HepG2 (cell line): ENCODE results near the gene LEMD1. TPM values are rescaled to one million over a fixed set of nuclear protein-coding genes. Genes with fewer than 3 reads are reported as not detected.
A peak's percentile ranks its signal among the peaks of the same experiment; 100 is the strongest.

Experiments used
- ATAC-seq: fragments of 200-7000 bp; cut with Tn5 transposase; 3 replicates; pipeline ENCODE4 v1.9.1; 2020; ENCODE audit warnings: mild to moderate bottlenecking, moderate library complexity
- BruUV-seq: library from RNA; stranded (reverse); fragments of 400-500 nt; replicated peaks from 2 replicates; lab custom pipeline; 2021; lab: Mats Ljungman, UMichigan
- CTCF ChIA-PET: fragments of 300-600 bp; formaldehyde crosslinking; extraction: SDS; loops from one replicate; lab custom pipeline; 2021; ENCODE audit warnings: low total read pairs, inconsistent platforms, low intra/inter-chr PET ratio; lab: Yijun Ruan, JAX
- POLR2A ChIA-PET: fragments of 350-600 bp; sonication (Branson Sonifier 250); formaldehyde crosslinking; loops from one replicate; lab custom pipeline; 2020; ENCODE audit warnings: antibody characterized with exemption, inconsistent platforms; lab: Yijun Ruan, JAX
- DNase-seq: peaks from one replicate; pipeline ENCODE4 v3.0.0-alpha.2; 2015; ENCODE audit warnings: low spot score
- FAIRE-seq: peaks from 3 replicates; lab custom pipeline; 2011; peaks lifted over from hg19 to GRCh38; lab: Jason Lieb, UNC
- H2AFZ ChIP-seq: one replicate; pipeline ENCODE4 v1.6.1; 2011; ENCODE audit warnings: low read length, inconsistent platforms
- H3K27ac ChIP-seq: fragments of 300-600 bp; 3 replicates; pipeline ENCODE4 v1.8.0; 2011; ENCODE audit warnings: mixed run types, mild to moderate bottlenecking, mixed read lengths, low read length, inconsistent platforms; ENCODE audit not compliant: insufficient read depth; ENCODE audit errors: extremely low read length
- H3K27me3 ChIP-seq, 2 experiments: fragments of 200-600 bp in 1 of 2; 2 replicates in 1 of 2; 3 replicates in 1 of 2; pipeline versions ENCODE4 v1.6.0 to v1.8.0; 2011; ENCODE audit warnings: low read length in 2 of 2, mild to moderate bottlenecking in 2 of 2, moderate library complexity in 2 of 2, inconsistent platforms in 1 of 2; ENCODE audit not compliant: insufficient read depth in 2 of 2, control insufficient read depth in 1 of 2
- H3K36me3 ChIP-seq, 2 experiments: fragments of 200-600 bp in 1 of 2; replicated peaks in 1 of 2; 2 replicates in 1 of 2; 3 replicates in 1 of 2; pipeline versions ENCODE4 v1.5.1 to v1.8.0; 2011; ENCODE audit warnings: low read length in 2 of 2, inconsistent platforms in 1 of 2; ENCODE audit not compliant: insufficient read depth in 2 of 2, control insufficient read depth in 1 of 2
- H3K4me1 ChIP-seq: 2 replicates; pipeline ENCODE4 v1.5.1; 2012; ENCODE audit warnings: low read length, inconsistent platforms; ENCODE audit not compliant: insufficient read depth
- H3K4me2 ChIP-seq: 2 replicates; pipeline ENCODE4 v1.6.0; 2011; ENCODE audit warnings: low read depth, low read length, inconsistent platforms
- H3K4me3 ChIP-seq, 3 experiments: fragments of 200-600 bp in 1 of 3; sonication (generic), shearing (Covaris generic) in 1 of 3; replicated peaks in 1 of 3; 2 replicates each; pipeline ENCODE4 v1.5.1; 2011 to 2016; ENCODE audit warnings: low read length in 3 of 3, inconsistent platforms in 2 of 3, low read depth in 2 of 3, mild to moderate bottlenecking in 2 of 3, control low read depth in 1 of 3, mixed read lengths in 1 of 3; ENCODE audit not compliant: insufficient read depth in 1 of 3
- H3K79me2 ChIP-seq: one replicate; pipeline ENCODE4 v1.6.1; 2011; ENCODE audit warnings: low read length, inconsistent platforms; ENCODE audit not compliant: insufficient read depth
- H3K9ac ChIP-seq: 2 replicates; pipeline ENCODE4 v1.6.0; 2011; ENCODE audit warnings: mild to moderate bottlenecking, low read depth, low read length, inconsistent platforms; ENCODE audit not compliant: insufficient read depth
- H3K9me3 ChIP-seq: 2 replicates; pipeline ENCODE4 v1.5.1; 2012; ENCODE audit warnings: mild to moderate bottlenecking, low read length
- H4K20me1 ChIP-seq: 2 replicates; pipeline ENCODE4 v1.6.0; 2011; ENCODE audit warnings: inconsistent platforms, mild to moderate bottlenecking, low read length, moderate library complexity; ENCODE audit not compliant: insufficient read depth
- GABPB1 ChIP-seq: IDR thresholded peaks from 2 replicates; pipeline ENCODE4 v1.6.1; 2016; ENCODE audit warnings: mild to moderate bottlenecking, missing genetic modification reagents, moderate library complexity, missing compliant biosample characterization
- GATA4 ChIP-seq: sonication (generic); IDR thresholded peaks from 2 replicates; pipeline ENCODE4 v1.6.1; 2016; ENCODE audit warnings: antibody characterized with exemption, low read depth, borderline replicate concordance
- GMEB1 ChIP-seq: sonication (generic); formaldehyde crosslinking; IDR thresholded peaks from 2 replicates; pipeline ENCODE4 v1.5.1; 2020; ENCODE audit warnings: missing genetic modification reagents, mild to moderate bottlenecking, borderline replicate concordance
- LRRFIP1 ChIP-seq: sonication (generic); formaldehyde crosslinking; conservative IDR thresholded peaks from 2 replicates; pipeline ENCODE4 v1.4.0; 2020; ENCODE audit warnings: missing genetic modification reagents
- MAX ChIP-seq: IDR thresholded peaks from 2 replicates; pipeline ENCODE4 v1.6.1; 2012; ENCODE audit warnings: inconsistent platforms
- PHF5A ChIP-seq: IDR thresholded peaks from one replicate; pipeline ENCODE4 v1.6.1; 2018; ENCODE audit warnings: low read depth, missing genetic modification reagents; ENCODE audit not compliant: unreplicated experiment
- POLR2A ChIP-seq, 2 experiments: IDR thresholded peaks; 2 replicates each; pipeline ENCODE4 v1.6.1; 2011; ENCODE audit warnings: low read depth in 2 of 2, low read length in 2 of 2, mild to moderate bottlenecking in 1 of 2, moderate library complexity in 1 of 2; ENCODE audit not compliant: insufficient read depth in 1 of 2
- TARDBP ChIP-seq: sonication (generic); formaldehyde crosslinking; IDR thresholded peaks from 2 replicates; pipeline ENCODE4 v1.8.0; 2022; ENCODE audit warnings: mild to moderate bottlenecking, missing genetic modification reagents
- TRIM24 ChIP-seq: sonication (generic); formaldehyde crosslinking; IDR thresholded peaks from 2 replicates; pipeline ENCODE4 v1.8.0; 2022; ENCODE audit warnings: mild to moderate bottlenecking, missing genetic modification reagents
- ZNF143 ChIP-seq: sonication (generic); formaldehyde crosslinking; IDR thresholded peaks from 2 replicates; pipeline ENCODE4 v1.4.0; 2020; ENCODE audit warnings: missing genetic modification reagents
- ZNF607 ChIP-seq: sonication (generic); formaldehyde crosslinking; IDR thresholded peaks from 2 replicates; pipeline ENCODE4 v1.5.1; 2020; ENCODE audit warnings: missing genetic modification reagents, mild to moderate bottlenecking, borderline replicate concordance
- ZNF687 ChIP-seq: sonication (generic); formaldehyde crosslinking; IDR thresholded peaks from 2 replicates; pipeline ENCODE4 v1.5.1; 2020; ENCODE audit warnings: mild to moderate bottlenecking, missing genetic modification reagents, moderate library complexity
- ZNF703 ChIP-seq: sonication (generic); formaldehyde crosslinking; IDR thresholded peaks from 2 replicates; pipeline ENCODE4 v1.5.1; 2020; ENCODE audit warnings: missing genetic modification reagents, mild to moderate bottlenecking, moderate library complexity, borderline replicate concordance
- ZNF766 ChIP-seq: sonication (generic); formaldehyde crosslinking; IDR thresholded peaks from 2 replicates; pipeline ENCODE4 v1.5.0; 2020; ENCODE audit warnings: missing genetic modification reagents, borderline replicate concordance
- ZNF777 ChIP-seq: sonication (generic); formaldehyde crosslinking; IDR thresholded peaks from 2 replicates; pipeline ENCODE4 v1.4.0; 2020; ENCODE audit warnings: missing genetic modification reagents
- WGBS: methylation state at CpG from one replicate; pipeline ENCODE4 v1.1.6; 2017; ENCODE audit warnings: low lambda C conversion rate; 5-methylcytosine and 5-hydroxymethylcytosine counted together
- in situ Hi-C: cut with HindIII; loops from 2 replicates; pipeline ENCODE4 v1.10.0; 2017; ENCODE audit warnings: low pct_unique_long_range_greater_than_20kb; ENCODE audit not compliant: extremely low pct_ligation_motif_present
- intact Hi-C: fragments of 100-400 bp; cut with micrococcal nuclease; formaldehyde crosslinking; loops from one replicate; pipeline ENCODE4 v1.10.0; 2022; ENCODE audit not compliant: unreplicated experiment
- polyA plus RNA-seq, 8 experiments: library from polyadenylated mRNA; depleted of rRNA in 3 of 8; stranded (reverse) in 7 of 8; unstranded in 1 of 8; fragments of >200 nt; fragmentation: Illumina TruSeq in 4 of 8; extraction: Trizol in 4 of 8; gene quantifications; 2 replicates each; pipeline versions ENCODE4 v1.2.1 to v1.2.3, GENCODE V29; 2011 to 2016; ENCODE audit warnings: low read depth in 4 of 8, missing spikeins in 1 of 8, mixed read lengths in 1 of 8; ENCODE audit not compliant: insufficient read depth in 1 of 8
- total RNA-seq, 5 experiments: library from RNA; depleted of rRNA; stranded (reverse); fragments of >200 nt; fragmentation: Illumina TruSeq; extraction: Trizol; gene quantifications; 2 replicates each; pipeline ENCODE4 v1.2.3, GENCODE V29; 2016; ENCODE audit warnings: low read depth in 1 of 5

Gene LEMD1
- total and polyA plus RNA-seq, 2 of the 13 experiments (the other 11 are each of a cell fraction or from before 2014, with no cell fraction given), result 1.4 to 2.3 TPM

- DNase-seq (no peak), FAIRE-seq (no peak), ATAC-seq (peak; percentile 38)
- no peak overlapping the region for H3K9ac ChIP-seq
- H3K36me3 ChIP-seq, result no peaks in the 10 kb centered on the region
- ChIA-PET CTCF (no interaction called here), POLR2A (no interaction called here)
- peak overlapping the region in 2 of 3 experiments; percentile 21 to 58; a peak in 2 of 6 replicates for H3K4me3 ChIP-seq
- in situ Hi-C loops (no loop called here), intact Hi-C loops (loop anchor here (10.0 kb wide), 1 partner anchor 122 kb away; no protein-coding TSS in a partner anchor)
- no peaks in the 10 kb centered on the region for H3K79me2 ChIP-seq
- BruUV-seq, result no TSS peak
- 1% methylated on average over 10 of the region's 74 CpGs for WGBS
- H3K27ac ChIP-seq, result no peak overlapping the region
- no peaks in the 10 kb centered on the region for H4K20me1 ChIP-seq
- peak overlapping the region; percentile 58 for H3K4me2 ChIP-seq
- H3K4me1 ChIP-seq, result peaks cover 26% of the 10 kb centered on the region
- no peaks in the 10 kb centered on the region for H3K9me3 ChIP-seq
- H2AFZ ChIP-seq, result no peak overlapping the region
- H3K27me3 ChIP-seq, result peaks cover 2 to 83% of the 10 kb centered on the region in 2 experiments; a peak in 4 of 5 replicates
- TF ChIP-seq PHF5A (CRISPR knock-in tag) (no peak), ZNF607 (CRISPR knock-in tag) (no peak), POLR2A (IDR thresholded peaks at IDR 0.05; ENCODE audit: insufficient read depth in 1 of 2, low read depth in 2 of 2, low read length in 2 of 2) (no peak), GABPB1 (CRISPR knock-in tag) (peak; percentile 11; the same call in 1 of the 2 replicates), ZNF143 (CRISPR knock-in tag) (no peak), GATA4 (no peak), ZNF687 (CRISPR knock-in tag) (peak; percentile 39; the same call in 1 of the 2 replicates), LRRFIP1 (CRISPR knock-in tag) (no peak), TRIM24 (CRISPR knock-in tag) (no peak), MAX (no peak), ZNF703 (CRISPR knock-in tag) (no peak), ZNF777 (CRISPR knock-in tag) (peak; percentile 81), GMEB1 (no peak), TARDBP (CRISPR knock-in tag) (no peak), ZNF766 (no peak)
These were observed 35.3 kb upstream of the LEMD1 start for GRCh38 chr1:205456868-205457745.
